HCT116 (cell line): ENCODE measurements around the gene PMF1. TPM values are rescaled to one million over a fixed set of nuclear protein-coding genes. Genes with fewer than 3 reads are reported as not detected.

Experiments used
- ATAC-seq: fragments of 200-7000 bp; cut with Tn5 transposase; 2 replicates; pipeline ENCODE4 v1.9.1; 2020; ENCODE audit warnings: mild to moderate bottlenecking, moderate library complexity
- BruUV-seq: library from RNA; stranded (reverse); fragments of 400-500 nt; replicated peaks from 2 replicates; lab custom pipeline; 2021; lab: Mats Ljungman, UMichigan
- CTCF ChIA-PET: fragments of 300-600 bp; sonication (Branson Sonifier 250); formaldehyde crosslinking; loops from one replicate; lab custom pipeline; 2021; ENCODE audit warnings: antibody characterized with exemption; lab: Charles Lee
- POLR2A ChIA-PET: fragments of 300-600, 350-600 bp; sonication (Branson Sonifier 250); formaldehyde crosslinking; loops from one replicate; lab custom pipeline; 2021; ENCODE audit warnings: antibody characterized with exemption; lab: Charles Lee
- RAD21 ChIA-PET, 2 experiments: fragments of 300-600 bp; sonication (Branson Sonifier 250); formaldehyde crosslinking; loops; one replicate each; lab custom pipeline; 2023; ENCODE audit warnings: low total read pairs in 2 of 2; ENCODE audit not compliant: uncharacterized antibody in 2 of 2, unreplicated experiment in 2 of 2, low non-redundant PET in 1 of 2; lab: Charles Lee
- DNase-seq: peaks from one replicate; pipeline ENCODE4 v3.0.0-alpha.2; 2010; ENCODE audit warnings: low read depth, low spot score
- H2AFZ ChIP-seq: fragments of 200-600 bp; shearing (Covaris generic), sonication (generic); 2 replicates; pipeline ENCODE4 v1.6.1; 2017; ENCODE audit warnings: low read depth, mixed run types, mixed read lengths, antibody characterized with exemption, low read length; ENCODE audit not compliant: poor library complexity, severe bottlenecking
- H3K27ac ChIP-seq: 2 replicates; pipeline ENCODE4 v1.5.1; 2012; ENCODE audit warnings: low read depth, low read length
- H3K27me3 ChIP-seq: fragments of 200-600 bp; sonication (generic); 2 replicates; pipeline ENCODE4 v1.6.1; 2016; ENCODE audit warnings: mixed run types, low read length, mixed read lengths; ENCODE audit not compliant: insufficient read depth
- H3K36me3 ChIP-seq, 2 experiments: fragments of 200-500 bp in 1 of 2; fragments of 200-600 bp in 1 of 2; sonication (Bioruptor generic) in 1 of 2; sonication (generic) in 1 of 2; 2 replicates each; pipeline versions ENCODE4 v1.5.1 to v1.6.1; 2014 to 2016; ENCODE audit warnings: low read length in 2 of 2, inconsistent platforms in 1 of 2, mixed read lengths in 1 of 2, mixed run types in 1 of 2; ENCODE audit not compliant: insufficient read depth in 2 of 2, control insufficient read depth in 1 of 2
- H3K4me1 ChIP-seq, 2 experiments: fragments of 200-600 bp in 1 of 2; sonication (generic) in 1 of 2; 2 replicates each; pipeline versions ENCODE4 v1.5.1 to v1.6.1; 2012 to 2017; ENCODE audit warnings: low read length in 2 of 2, inconsistent platforms in 1 of 2, mild to moderate bottlenecking in 1 of 2, mixed read lengths in 1 of 2, mixed run types in 1 of 2, moderate library complexity in 1 of 2; ENCODE audit not compliant: insufficient read depth in 2 of 2, control insufficient read depth in 1 of 2
- H3K4me2 ChIP-seq: fragments of 200-600 bp; sonication (generic); 2 replicates; pipeline ENCODE4 v1.6.1; 2017; ENCODE audit warnings: mixed run types, low read length, mixed read lengths
- H3K4me3 ChIP-seq, 2 experiments: fragments of 200-600 bp in 1 of 2; sonication (generic) in 1 of 2; replicated peaks in 1 of 2; 2 replicates each; pipeline ENCODE4 v1.5.1; 2011 to 2016; ENCODE audit warnings: low read length in 2 of 2, control low read depth in 1 of 2, low read depth in 1 of 2, mild to moderate bottlenecking in 1 of 2, mixed read lengths in 1 of 2, mixed run types in 1 of 2
- H3K79me2 ChIP-seq: fragments of 200-600 bp; sonication (generic); 2 replicates; pipeline ENCODE4 v1.6.1; 2017; ENCODE audit warnings: mild to moderate bottlenecking, mixed run types, low read length, moderate library complexity, mixed read lengths; ENCODE audit not compliant: insufficient read depth
- H3K9ac ChIP-seq: fragments of 200-600 bp; sonication (generic); 2 replicates; pipeline ENCODE4 v1.6.1; 2016; ENCODE audit warnings: low read length, mixed read lengths
- H3K9me2 ChIP-seq: fragments of 200-600 bp; sonication (generic), shearing (Covaris generic); 2 replicates; pipeline ENCODE4 v1.6.1; 2017; ENCODE audit warnings: mixed run types, mild to moderate bottlenecking, moderate library complexity; ENCODE audit not compliant: insufficient read depth
- H3K9me3 ChIP-seq, 2 experiments: fragments of 200-500 bp in 1 of 2; fragments of 200-600 bp in 1 of 2; sonication (Bioruptor generic) in 1 of 2; sonication (generic) in 1 of 2; 2 replicates each; pipeline ENCODE4 v1.6.1; 2014 to 2017; ENCODE audit warnings: low read length in 2 of 2, mixed read lengths in 2 of 2, inconsistent platforms in 1 of 2, low read depth in 1 of 2, mild to moderate bottlenecking in 1 of 2, mixed run types in 1 of 2, moderate library complexity in 1 of 2; ENCODE audit not compliant: control insufficient read depth in 1 of 2, insufficient read depth in 1 of 2
- H4K20me1 ChIP-seq: fragments of 200-600 bp; sonication (generic), shearing (Covaris generic); 2 replicates; pipeline ENCODE4 v1.6.1; 2017; ENCODE audit warnings: mixed run types, mild to moderate bottlenecking, moderate library complexity; ENCODE audit not compliant: insufficient read depth
- ATF3 ChIP-seq: IDR thresholded peaks from 2 replicates; pipeline ENCODE4 v1.6.1; 2012
- CEBPB ChIP-seq: IDR thresholded peaks from 2 replicates; pipeline ENCODE4 v1.6.1; 2012; ENCODE audit warnings: low read depth
- EGR1 ChIP-seq: IDR thresholded peaks from 2 replicates; pipeline ENCODE4 v1.6.1; 2012; ENCODE audit warnings: low read depth
- ELF1 ChIP-seq: IDR thresholded peaks from 2 replicates; pipeline ENCODE4 v1.6.1; 2012; ENCODE audit warnings: low read depth, borderline replicate concordance
- EZH2 ChIP-seq: fragments of 200-600 bp; sonication (generic); IDR thresholded peaks from 2 replicates; pipeline ENCODE4 v1.6.1; 2017; ENCODE audit warnings: antibody characterized with exemption, mixed run types
- EZH2phosphoT487 ChIP-seq: fragments of 200-600 bp; IDR thresholded peaks from 2 replicates; pipeline ENCODE4 v1.6.1; 2018; ENCODE audit warnings: antibody characterized with exemption, borderline replicate concordance
- FOSL1 ChIP-seq: IDR thresholded peaks from 2 replicates; pipeline ENCODE4 v1.6.1; 2012; ENCODE audit warnings: low read depth
- JUND ChIP-seq: IDR thresholded peaks from 2 replicates; pipeline ENCODE4 v1.6.1; 2012
- POLR2A ChIP-seq: IDR thresholded peaks from 2 replicates; pipeline ENCODE4 v1.7.0; 2011; ENCODE audit warnings: borderline replicate concordance; ENCODE audit not compliant: insufficient read depth, insufficient read length; ENCODE audit errors: extremely low read depth
- POLR2AphosphoS5 ChIP-seq: IDR thresholded peaks from 2 replicates; pipeline ENCODE4 v1.6.1; 2011; ENCODE audit warnings: mild to moderate bottlenecking, low read depth, low read length, moderate library complexity
- RAD21 ChIP-seq: IDR thresholded peaks from 2 replicates; pipeline ENCODE4 v1.6.1; 2012; ENCODE audit warnings: low read depth, mild to moderate bottlenecking
- SIN3A ChIP-seq: IDR thresholded peaks from 2 replicates; pipeline ENCODE4 v1.6.1; 2012; ENCODE audit warnings: low read depth
- TCF7L2 ChIP-seq: IDR thresholded peaks from 2 replicates; pipeline ENCODE4 v1.7.0; 2011; ENCODE audit warnings: borderline replicate concordance, inconsistent platforms; ENCODE audit not compliant: insufficient read depth, insufficient read length; ENCODE audit errors: extremely low read depth
- ZBTB33 ChIP-seq: IDR thresholded peaks from 2 replicates; pipeline ENCODE4 v1.6.1; 2011; ENCODE audit warnings: mild to moderate bottlenecking, low read length, moderate library complexity; ENCODE audit not compliant: insufficient replicate concordance; ENCODE audit errors: extremely low read depth
- ZFX ChIP-seq: fragments of 450-650 bp; IDR thresholded peaks from 2 replicates; pipeline ENCODE4 v1.6.1; 2017
- ZNF274 ChIP-seq: fragments of 200-500 bp; sonication (Bioruptor generic); IDR thresholded peaks from 2 replicates; pipeline ENCODE4 v1.6.1; 2014; ENCODE audit warnings: mild to moderate bottlenecking, low read depth, low read length, inconsistent platforms
- intact Hi-C: fragments of 100-400 bp; cut with micrococcal nuclease; formaldehyde crosslinking; loops from 2 replicates; pipeline ENCODE4 v1.10.0; 2022
- total RNA-seq: library from RNA; stranded (reverse); gene quantifications from one replicate; pipeline ENCODE4 v1.2.1, GENCODE V29; 2021; ENCODE audit not compliant: unreplicated experiment
- TF ChIP-seq, protein P1 (sequence below): IDR thresholded peaks from 2 replicates; pipeline ENCODE4 v1.6.1; 2012; ENCODE audit warnings: low read depth

PMF1 gene
- total RNA-seq, 1 experiment from 2014 or later, result 52.6 TPM

DNA sequence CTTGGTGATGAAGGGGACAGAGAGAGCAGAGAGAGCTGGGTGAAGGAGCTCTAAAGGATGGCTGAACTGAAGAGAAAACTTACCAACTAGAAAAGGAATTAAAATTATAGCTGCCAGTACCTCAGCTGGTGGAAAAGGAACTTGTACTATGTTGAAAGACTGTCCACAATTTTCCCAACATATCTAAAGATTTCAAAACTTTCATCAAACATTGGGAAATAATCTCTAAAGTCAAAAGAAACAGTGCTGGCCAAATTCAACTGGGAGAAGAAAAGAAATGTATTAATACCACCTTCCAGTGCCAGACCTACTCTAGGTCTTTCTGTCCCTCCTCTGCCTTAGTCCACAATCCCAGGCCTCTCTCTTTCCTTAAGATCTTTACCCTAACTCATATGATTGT lies 63.7 kb downstream of the PMF1 start:
- H3K4me1 ChIP-seq, result peaks cover 10 to 11% of the 10 kb centered on the region in 2 experiments
- no peak for TF ChIP-seq RAD21
- no peak overlapping the region for H2AFZ ChIP-seq
- H3K4me3 ChIP-seq, result no peak overlapping the region
- no peak overlapping the region for H3K9ac ChIP-seq
- H3K27me3 ChIP-seq, result no peaks in the 10 kb centered on the region
- POLR2A ChIA-PET, result no interaction called here
- H4K20me1 ChIP-seq, result peaks cover 8% of the 10 kb centered on the region; the same call in 1 of the 2 replicates
- peaks cover 65 to 82% of the 10 kb centered on the region in 2 experiments for H3K36me3 ChIP-seq
- BruUV-seq, result no TSS peak
- DNase-seq (no peak), ATAC-seq (no peak)
- H3K79me2 ChIP-seq, result peaks cover 42% of the 10 kb centered on the region
- no peak overlapping the region for H3K4me2 ChIP-seq
- no peaks in the 10 kb centered on the region for H3K9me3 ChIP-seq
- CTCF ChIA-PET, result no interaction called here
- RAD21 ChIA-PET, result no interaction called here
- intact Hi-C loops, result no loop called here
- no peak overlapping the region for H3K27ac ChIP-seq
- H3K9me2 ChIP-seq, result no peaks in the 10 kb centered on the region

- no peaks in the 10 kb centered on the region for H3K27me3 ChIP-seq
- H3K9me3 ChIP-seq, result no peaks in the 10 kb centered on the region
- no peaks in the 10 kb centered on the region for H3K9me2 ChIP-seq
- H3K27ac ChIP-seq, result no peak overlapping the region
- POLR2A ChIA-PET, result no interaction called here
- H3K79me2 ChIP-seq, result peaks cover 46% of the 10 kb centered on the region
- H3K4me3 ChIP-seq, result no peak overlapping the region
- no TSS peak for BruUV-seq
- peaks cover 11 to 13% of the 10 kb centered on the region in 2 experiments for H3K4me1 ChIP-seq
- DNase-seq (no peak), ATAC-seq (no peak)
- H3K9ac ChIP-seq, result no peak overlapping the region
- H3K36me3 ChIP-seq, result peaks cover 65 to 78% of the 10 kb centered on the region in 2 experiments
- CTCF ChIA-PET, result no interaction called here
- no peak overlapping the region for H2AFZ ChIP-seq
- intact Hi-C loops, result no loop called here
- H3K4me2 ChIP-seq, result no peak overlapping the region
- RAD21 ChIA-PET, result no interaction called here
- peaks cover 10% of the 10 kb centered on the region; the same call in 1 of the 2 replicates for H4K20me1 ChIP-seq
- no peak for TF ChIP-seq ZBTB33
- no peak for TF ChIP-seq ZNF274
- TF ChIP-seq JUND, result no peak
- no peak for TF ChIP-seq POLR2AphosphoS5
- no peak for TF ChIP-seq RAD21
- TF ChIP-seq ATF3, result no peak
- no peak for TF ChIP-seq SIN3A
- TF ChIP-seq POLR2A, result no peak
- TF ChIP-seq FOSL1, result no peak
- no peak for TF ChIP-seq EZH2phosphoT487
- no peak for TF ChIP-seq ELF1
- no peak for TF ChIP-seq CEBPB
- TF ChIP-seq, protein P1, sequence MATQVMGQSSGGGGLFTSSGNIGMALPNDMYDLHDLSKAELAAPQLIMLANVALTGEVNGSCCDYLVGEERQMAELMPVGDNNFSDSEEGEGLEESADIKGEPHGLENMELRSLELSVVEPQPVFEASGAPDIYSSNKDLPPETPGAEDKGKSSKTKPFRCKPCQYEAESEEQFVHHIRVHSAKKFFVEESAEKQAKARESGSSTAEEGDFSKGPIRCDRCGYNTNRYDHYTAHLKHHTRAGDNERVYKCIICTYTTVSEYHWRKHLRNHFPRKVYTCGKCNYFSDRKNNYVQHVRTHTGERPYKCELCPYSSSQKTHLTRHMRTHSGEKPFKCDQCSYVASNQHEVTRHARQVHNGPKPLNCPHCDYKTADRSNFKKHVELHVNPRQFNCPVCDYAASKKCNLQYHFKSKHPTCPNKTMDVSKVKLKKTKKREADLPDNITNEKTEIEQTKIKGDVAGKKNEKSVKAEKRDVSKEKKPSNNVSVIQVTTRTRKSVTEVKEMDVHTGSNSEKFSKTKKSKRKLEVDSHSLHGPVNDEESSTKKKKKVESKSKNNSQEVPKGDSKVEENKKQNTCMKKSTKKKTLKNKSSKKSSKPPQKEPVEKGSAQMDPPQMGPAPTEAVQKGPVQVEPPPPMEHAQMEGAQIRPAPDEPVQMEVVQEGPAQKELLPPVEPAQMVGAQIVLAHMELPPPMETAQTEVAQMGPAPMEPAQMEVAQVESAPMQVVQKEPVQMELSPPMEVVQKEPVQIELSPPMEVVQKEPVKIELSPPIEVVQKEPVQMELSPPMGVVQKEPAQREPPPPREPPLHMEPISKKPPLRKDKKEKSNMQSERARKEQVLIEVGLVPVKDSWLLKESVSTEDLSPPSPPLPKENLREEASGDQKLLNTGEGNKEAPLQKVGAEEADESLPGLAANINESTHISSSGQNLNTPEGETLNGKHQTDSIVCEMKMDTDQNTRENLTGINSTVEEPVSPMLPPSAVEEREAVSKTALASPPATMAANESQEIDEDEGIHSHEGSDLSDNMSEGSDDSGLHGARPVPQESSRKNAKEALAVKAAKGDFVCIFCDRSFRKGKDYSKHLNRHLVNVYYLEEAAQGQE, result no peak
- no peak for TF ChIP-seq EGR1
- no peak for TF ChIP-seq EZH2
- no peak for TF ChIP-seq TCF7L2
- TF ChIP-seq ZFX, result no peak
Measured at GRCh38 chr1:156276966-156277381, 64.2 kb downstream of the PMF1 start.
